ENCODE measurements around the gene GADD45A. TPM values are rescaled to one million over a fixed set of nuclear protein-coding genes. Genes with fewer than 3 reads are reported as not detected.
A peak's percentile ranks its signal among the peaks of the same experiment; 100 is the strongest.
"Not testable (repeated sequence)": the region's sequence is repeated elsewhere in the genome, so short reads cannot be mapped to it uniquely, and the experiment has no call there.

GADD45A gene
- polyA plus RNA-seq, 12 donors, result 13.2 to 34.9 (median 16.4) TPM; not detected in 1

GRCh38 chr1:67717876-67718275 is 32.9 kb downstream of the GADD45A start:
- DNase-seq, result no peak

- no peak for DNase-seq
Observed at GRCh38 chr1:67719329-67720196, 34.6 kb downstream of the GADD45A start.

GRCh38 chr1:67721112-67721511 is 36.1 kb downstream of the GADD45A start:
- no peak for DNase-seq

GRCh38 chr1:67721650-67722291 is 36.8 kb downstream of the GADD45A start:
- no peak for DNase-seq

- no peak for DNase-seq
Observed at GRCh38 chr1:67722292-67722944, 37.4 kb downstream of the GADD45A start.

GRCh38 chr1:67723126-67723525 is 38.1 kb downstream of the GADD45A start:
- no peak for DNase-seq

- no peak for DNase-seq
Observed at GRCh38 chr1:67723620-67724019, 38.6 kb downstream of the GADD45A start.

- peak; percentile 43 for DNase-seq
Observed at GRCh38 chr1:67724928-67725560, 40.0 kb downstream of the GADD45A start.

GRCh38 chr1:67726224-67726623 is 41.2 kb downstream of the GADD45A start:
- DNase-seq, result no peak

GRCh38 chr1:67729872-67730271 is 44.9 kb downstream of the GADD45A start:
- DNase-seq, result no peak

GRCh38 chr1:67730312-67730711 is 45.3 kb downstream of the GADD45A start:
- not testable (repeated sequence) for DNase-seq

- DNase-seq, result no peak
Observed at GRCh38 chr1:67731322-67731721, 46.3 kb downstream of the GADD45A start.

GRCh38 chr1:67732750-67733151 is 47.8 kb downstream of the GADD45A start:
- DNase-seq, result peak; percentile 27

GRCh38 chr1:67733681-67734322 is 48.8 kb downstream of the GADD45A start:
- no peak for DNase-seq

GRCh38 chr1:67734323-67734690 is 49.3 kb downstream of the GADD45A start:
- DNase-seq, result no peak

GRCh38 chr1:67735206-67735605 is 50.2 kb downstream of the GADD45A start:
- DNase-seq, result no peak

- DNase-seq, result peak; percentile 62
Observed at GRCh38 chr1:67735806-67736627, 51.0 kb downstream of the GADD45A start.

GRCh38 chr1:67736750-67737149 is 51.7 kb downstream of the GADD45A start:
- no peak for DNase-seq

GRCh38 chr1:67737875-67738274 is 52.9 kb downstream of the GADD45A start:
- no peak for DNase-seq
